ENCODE data around the gene MBP. TPM values are rescaled to one million over a fixed set of nuclear protein-coding genes. Genes with fewer than 3 reads are reported as not detected.

MBP gene
- total RNA-seq, 1 experiment from 2014 or later, result 47.4 TPM

- Histone ChIP-seq H3K9me3 (ENCODE audit: low read length) (no peaks in the 10 kb centered on the region), H3K27me3 (ENCODE audit: low read length) (no peaks in the 10 kb centered on the region), H3K9me2 (replicated peaks; ENCODE audit: low read length) (no peaks in the 10 kb centered on the region), H3K9ac (ENCODE audit: low read length) (no peak overlapping the region), H3K27ac (ENCODE audit: low read length) (no peak overlapping the region), H3K79me2 (ENCODE audit: low read length) (no peaks in the 10 kb centered on the region), H3K4me1 (ENCODE audit: insufficient read depth, low read length) (0 out of 2 replicates have a peak, but pooled peaks cover 4% of the 10 kb centered on the region), H3K4me3 (ENCODE audit: low read length) (no peak overlapping the region), H2AFZ (ENCODE audit: low read length) (no peak overlapping the region), H4K20me1 (ENCODE audit: low read length) (no peaks in the 10 kb centered on the region), H3K4me2 (ENCODE audit: low read length) (no peak overlapping the region), H3K36me3 (ENCODE audit: low read depth, low read length) (no peaks in the 10 kb centered on the region), H3F3A (ENCODE audit: low read length, unreplicated experiment) (no peaks in the 10 kb centered on the region)
- ChIA-PET CTCF (interaction anchor here (0.6 kb wide), 2 partner anchors 9 to 597 kb away, joined by 3 read pairs; no protein-coding TSS in a partner anchor), POLR2A (ENCODE audit: unreplicated experiment) (no interaction called here)
- BruUV-seq (replicated peaks), result no TSS peak
- no peak for DNase-seq
- intact Hi-C loops (cut with micrococcal nuclease), result no loop called here
- no peak for ATAC-seq
- TF ChIP-seq CTCF (conservative IDR thresholded peaks at IDR 0.05; ENCODE audit: low read depth, low read length), result no peak
- TF ChIP-seq EZH2phosphoT487 (IDR thresholded peaks at IDR 0.05; ENCODE audit: borderline replicate concordance, low read length), result no peak
- TF ChIP-seq EZH2 (IDR thresholded peaks at IDR 0.05; ENCODE audit: low read length, unreplicated experiment), result no peak
These were observed 136.7 kb downstream of the MBP start for GRCh38 chr18:76995896-76996295.

- no TSS peak for BruUV-seq (replicated peaks)
- H4K20me1 ChIP-seq (ENCODE audit: low read length), result no peaks in the 10 kb centered on the region
- H3K9me3 ChIP-seq (ENCODE audit: low read length), result no peaks in the 10 kb centered on the region
- H3K4me2 ChIP-seq (ENCODE audit: low read length), result no peak overlapping the region
- POLR2A ChIA-PET (ENCODE audit: unreplicated experiment), result no interaction called here
- H3K4me3 ChIP-seq (ENCODE audit: low read length), result no peak overlapping the region
- TF ChIP-seq CTCF (conservative IDR thresholded peaks at IDR 0.05; ENCODE audit: low read depth, low read length), result no peak
- TF ChIP-seq EZH2phosphoT487 (IDR thresholded peaks at IDR 0.05; ENCODE audit: borderline replicate concordance, low read length), result no peak
- TF ChIP-seq EZH2 (IDR thresholded peaks at IDR 0.05; ENCODE audit: low read length, unreplicated experiment), result no peak
- no peaks in the 10 kb centered on the region for H3K9me2 ChIP-seq (replicated peaks; ENCODE audit: low read length)
- intact Hi-C loops (cut with micrococcal nuclease), result no loop called here
- CTCF ChIA-PET, result no interaction called here
- ATAC-seq (no peak), DNase-seq (no peak)
- H3K79me2 ChIP-seq (ENCODE audit: low read length), result no peaks in the 10 kb centered on the region
- H2AFZ ChIP-seq (ENCODE audit: low read length), result no peak overlapping the region
- H3K36me3 ChIP-seq (ENCODE audit: low read depth, low read length), result no peaks in the 10 kb centered on the region
- no peaks in the 10 kb centered on the region for H3K27me3 ChIP-seq (ENCODE audit: low read length)
- no peaks in the 10 kb centered on the region for H3F3A ChIP-seq (ENCODE audit: low read length, unreplicated experiment)
- H3K27ac ChIP-seq (ENCODE audit: low read length), result no peak overlapping the region
- H3K9ac ChIP-seq (ENCODE audit: low read length), result no peak overlapping the region
- H3K4me1 ChIP-seq (ENCODE audit: insufficient read depth, low read length), result no peaks in the 10 kb centered on the region
These were observed 138.4 kb downstream of the MBP start for GRCh38 chr18:76994086-76994654.

- no peaks in the 10 kb centered on the region for H4K20me1 ChIP-seq (ENCODE audit: low read length)
- H3K27ac ChIP-seq (ENCODE audit: low read length), result no peak overlapping the region
- DNase-seq (no peak), ATAC-seq (no peak)
- POLR2A ChIA-PET (ENCODE audit: unreplicated experiment), result no interaction called here
- no peaks in the 10 kb centered on the region for H3K36me3 ChIP-seq (ENCODE audit: low read depth, low read length)
- H3K79me2 ChIP-seq (ENCODE audit: low read length), result no peaks in the 10 kb centered on the region
- no peaks in the 10 kb centered on the region for H3K4me1 ChIP-seq (ENCODE audit: insufficient read depth, low read length)
- H3K9me2 ChIP-seq (replicated peaks; ENCODE audit: low read length), result no peaks in the 10 kb centered on the region
- H3K4me2 ChIP-seq (ENCODE audit: low read length), result no peak overlapping the region
- no peak overlapping the region for H3K9ac ChIP-seq (ENCODE audit: low read length)
- no TSS peak for BruUV-seq (replicated peaks)
- TF ChIP-seq CTCF (conservative IDR thresholded peaks at IDR 0.05; ENCODE audit: low read depth, low read length) (no peak), EZH2 (IDR thresholded peaks at IDR 0.05; ENCODE audit: low read length, unreplicated experiment) (no peak), EZH2phosphoT487 (IDR thresholded peaks at IDR 0.05; ENCODE audit: borderline replicate concordance, low read length) (no peak)
- intact Hi-C loops (cut with micrococcal nuclease), result no loop called here
- no peak overlapping the region for H2AFZ ChIP-seq (ENCODE audit: low read length)
- no peaks in the 10 kb centered on the region for H3K9me3 ChIP-seq (ENCODE audit: low read length)
- H3K27me3 ChIP-seq (ENCODE audit: low read length), result no peaks in the 10 kb centered on the region
- CTCF ChIA-PET, result no interaction called here
- H3K4me3 ChIP-seq (ENCODE audit: low read length), result no peak overlapping the region
- H3F3A ChIP-seq (ENCODE audit: low read length, unreplicated experiment), result no peaks in the 10 kb centered on the region
These were observed 139.0 kb downstream of the MBP start for GRCh38 chr18:76993573-76993972.

All from PC-3 (cell line).